ENCODE data around the gene RFTN1. TPM values are rescaled to one million over a fixed set of nuclear protein-coding genes. Genes with fewer than 3 reads are reported as not detected.

The RFTN1 gene
- total and polyA plus RNA-seq, 9 of the 15 experiments (the other 6 are each of a cell fraction or from before 2014, with no cell fraction given): 0.08 to 0.51 (median 0.11) TPM; not detected in 6

- no TSS peak for BruUV-seq (replicated peaks)
- Histone ChIP-seq H3K4me1 (replicated peaks in 1 of 2; ENCODE audit: control insufficient read depth in 2 of 2, insufficient read depth in 2 of 2, low read length in 2 of 2) (no peaks in the 10 kb centered on the region), H3K4me3 (no peak overlapping the region), H3K27me3 (ENCODE audit: control insufficient read depth in 2 of 2, insufficient read depth in 2 of 2, low read length in 2 of 2) (peaks cover 4 to 22% of the 10 kb centered on the region in 2 experiments; a peak in 3 of 5 replicates), H3K79me2 (ENCODE audit: control insufficient read depth, insufficient read depth, low read length) (no peaks in the 10 kb centered on the region), H3K27ac (ENCODE audit: extremely low read depth, low read depth, low read length) (no peak overlapping the region), H3K36me3 (ENCODE audit: control insufficient read depth, insufficient read depth, low read length) (no peaks in the 10 kb centered on the region), H3K9ac (ENCODE audit: insufficient read depth in 1 of 2, low read depth in 2 of 2, low read length in 2 of 2) (no peak overlapping the region), H3K9me1 (ENCODE audit: control insufficient read depth, insufficient read depth, low read length) (no peaks in the 10 kb centered on the region), H4K20me1 (replicated peaks; ENCODE audit: control insufficient read depth, insufficient read depth, low read length) (no peaks in the 10 kb centered on the region), H3K4me2 (ENCODE audit: insufficient read depth, low read length) (no peak overlapping the region), H3K9me3 (replicated peaks; ENCODE audit: control insufficient read depth, insufficient read depth, low read depth, low read length) (no peaks in the 10 kb centered on the region), H2AFZ (ENCODE audit: low read depth, low read length) (no peak overlapping the region)
- ATAC-seq: no peak; the same call in 2 of the 3 replicates
- POLR2A ChIA-PET: interaction anchor here (0.6 to 1.9 kb wide), 5 partner anchors 11 to 249 kb away, joined by 3 to 5 read pairs (median 3); no protein-coding TSS in a partner anchor
- in situ Hi-C loops (cut with MboI): no loop called here
- under 1% methylated on average over 13 of the region's 13 CpGs for WGBS (ENCODE audit: insufficient coverage, low coverage, missing lambda C conversion rate)
- FAIRE-seq: no peak
- TF ChIP-seq ESRRA (IDR thresholded peaks at IDR 0.05; ENCODE audit: borderline replicate concordance, low read depth) (no peak), CREM (IDR thresholded peaks at IDR 0.05; ENCODE audit: low read depth) (no peak), MEF2D (tag; conservative IDR thresholded peaks at IDR 0.05; ENCODE audit: low read depth) (no peak), ZNF780A (CRISPR knock-in tag; IDR thresholded peaks at IDR 0.05) (no peak), ZNF668 (CRISPR knock-in tag; IDR thresholded peaks at IDR 0.05) (no peak)
- CTCF ChIA-PET (ENCODE audit: low intra/inter-chr PET ratio): no interaction called here
- intact Hi-C loops (cut with micrococcal nuclease): no loop called here
- DNase-seq (ENCODE audit: extremely low read depth in 1 of 4, low spot score in 3 of 4): no peak
These were observed 73.4 kb downstream of the RFTN1 start for GRCh38 chr3:16439848-16440708.
